Stimulated activated memory B cell treated with anti-CD40 and anti-IgM and Interleukin-4, amounts not matched to agents 10 μg/mL and 1 μg/mL and 100 μg/mL, for 72 hours (primary cell): Measurements from ENCODE around the gene DMXL1.
"Not testable (repeated sequence)": the region's sequence is repeated elsewhere in the genome, so short reads cannot be mapped to it uniquely, and the experiment has no call there.

Source experiments
- ATAC-seq: fragments of 150-1000 bp; cut with Tn5 transposase; 2 replicates; pipeline ENCODE4 v1.10.0; 2021
- H3K27ac Mint-ChIP-seq: one replicate; pipeline ENCODE4 v1.8.0; 2022; ENCODE audit warnings: mild to moderate bottlenecking, mixed read lengths
- H3K27me3 Mint-ChIP-seq: one replicate; pipeline ENCODE4 v1.8.0; 2022; ENCODE audit warnings: mixed read lengths
- H3K36me3 Mint-ChIP-seq: one replicate; pipeline ENCODE4 v1.8.0; 2022; ENCODE audit warnings: mixed read lengths
- H3K4me1 Mint-ChIP-seq: one replicate; pipeline ENCODE4 v1.8.0; 2022; ENCODE audit warnings: mixed read lengths
- H3K4me3 Mint-ChIP-seq: one replicate; pipeline ENCODE4 v1.8.0; 2022; ENCODE audit warnings: mild to moderate bottlenecking, moderate library complexity, mixed read lengths
- H3K9me3 Mint-ChIP-seq: one replicate; pipeline ENCODE4 v1.8.0; 2022; ENCODE audit warnings: mixed read lengths

The DMXL1 gene

DNA sequence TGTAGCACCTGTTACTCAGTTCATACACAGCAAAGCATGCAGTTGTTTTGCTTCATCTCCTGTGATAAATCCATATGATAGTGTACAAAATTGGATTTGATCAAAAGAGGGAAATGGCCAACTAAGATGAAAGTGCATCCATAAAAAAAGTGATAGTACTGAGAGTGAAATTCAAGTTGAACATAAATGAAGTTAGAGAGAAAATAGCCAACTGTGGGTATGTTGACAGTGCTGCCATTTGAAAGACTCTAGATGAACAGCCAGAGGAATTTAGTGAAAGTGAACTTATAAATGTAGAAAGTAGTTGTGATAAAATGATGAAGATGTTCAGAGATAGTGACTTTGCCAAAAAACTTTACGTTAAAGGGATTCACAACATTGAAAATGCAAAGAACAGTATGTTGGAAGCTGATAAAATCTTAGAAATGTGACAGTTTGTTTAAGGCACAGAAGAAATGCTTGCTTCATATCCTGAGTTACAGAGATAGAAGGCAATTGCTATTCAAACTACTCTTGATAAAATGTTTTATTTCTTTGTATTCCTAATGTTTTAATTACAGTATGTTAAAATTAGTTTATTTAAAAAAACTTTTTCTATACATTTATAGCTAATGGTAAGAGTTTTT lies 119.7 kb downstream of the DMXL1 start:
- Mint-ChIP-seq H3K27me3 (no peaks in the 10 kb centered on the region), H3K4me3 (no peak overlapping the region), H3K27ac (no peak overlapping the region), H3K36me3 (peaks cover 6% of the 10 kb centered on the region), H3K4me1 (peaks cover 14% of the 10 kb centered on the region), H3K9me3 (no peaks in the 10 kb centered on the region)
- no peak for ATAC-seq

DNA sequence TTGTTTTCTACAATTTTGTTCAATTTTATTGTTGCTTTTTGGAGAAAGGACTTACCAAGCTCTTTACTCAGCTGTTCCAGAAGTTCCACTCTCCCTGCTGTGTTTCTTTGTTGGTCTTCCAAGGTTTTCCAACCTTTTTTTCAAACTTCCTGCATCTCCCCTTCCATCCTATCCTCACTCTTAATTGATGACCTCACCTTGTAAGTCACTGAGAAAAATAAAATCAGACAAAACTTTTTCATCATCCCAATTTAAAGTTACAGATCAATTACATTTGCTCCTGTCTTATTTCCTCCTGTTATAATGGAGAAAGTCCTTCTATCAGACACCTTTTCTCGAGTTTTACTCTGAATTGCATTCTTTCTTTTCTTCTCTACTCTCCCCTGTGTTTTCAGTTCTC lies 121.1 kb downstream of the DMXL1 start:
- H3K27ac Mint-ChIP-seq = no peak overlapping the region
- no peaks in the 10 kb centered on the region for H3K9me3 Mint-ChIP-seq
- H3K4me3 Mint-ChIP-seq = no peak overlapping the region
- H3K27me3 Mint-ChIP-seq = no peaks in the 10 kb centered on the region
- ATAC-seq = no peak
- peaks cover 8% of the 10 kb centered on the region for H3K4me1 Mint-ChIP-seq
- H3K36me3 Mint-ChIP-seq = peaks cover 18% of the 10 kb centered on the region

DNA sequence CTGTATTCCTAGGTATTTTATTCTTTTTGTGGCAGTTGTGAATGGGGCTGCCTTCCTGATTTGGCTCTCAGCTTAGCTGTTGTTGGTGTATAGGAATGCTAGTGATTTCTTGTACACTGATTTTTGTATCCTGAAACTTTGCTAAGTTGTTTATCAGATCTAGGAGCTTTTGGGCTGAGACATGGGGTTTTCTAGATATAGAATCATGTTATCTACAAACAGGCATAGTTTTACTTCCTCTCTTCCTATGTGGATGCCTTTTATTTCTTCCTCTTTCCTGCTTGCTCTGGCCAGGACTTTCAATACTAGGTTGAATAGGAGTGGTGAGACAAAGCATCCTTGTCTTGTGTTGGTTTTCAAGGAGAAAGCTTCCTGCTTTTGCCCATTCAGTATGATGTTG lies 129.9 kb downstream of the DMXL1 start:
- H3K9me3 Mint-ChIP-seq = peaks cover 3% of the 10 kb centered on the region
- H3K36me3 Mint-ChIP-seq = peaks cover 76% of the 10 kb centered on the region
- no peak overlapping the region for H3K4me3 Mint-ChIP-seq
- H3K27ac Mint-ChIP-seq = peak overlapping the region; percentile 51
- peaks cover 28% of the 10 kb centered on the region for H3K4me1 Mint-ChIP-seq
- no peak for ATAC-seq
- H3K27me3 Mint-ChIP-seq = no peaks in the 10 kb centered on the region

DNA sequence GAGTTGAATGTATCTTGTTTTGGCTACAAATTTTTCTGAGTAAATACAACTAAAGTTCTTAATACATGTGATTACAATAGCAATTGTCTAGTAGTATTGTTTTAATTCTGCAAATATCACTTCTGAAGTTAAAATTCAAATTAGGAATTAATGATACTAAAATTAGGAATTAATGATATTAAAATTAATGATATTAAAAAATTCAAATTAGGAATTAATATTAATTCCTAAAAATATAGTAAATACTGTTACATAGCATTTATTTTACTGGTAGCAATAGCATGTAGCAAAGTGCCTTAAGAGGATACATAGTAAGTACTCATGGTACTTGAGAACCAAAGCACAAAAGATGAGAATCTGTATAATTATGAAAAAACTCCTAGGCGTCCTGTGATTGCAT lies 136.2 kb downstream of the DMXL1 start:
- Mint-ChIP-seq H3K27me3 (no peaks in the 10 kb centered on the region), H3K4me3 (no peak overlapping the region), H3K36me3 (peaks cover 41% of the 10 kb centered on the region), H3K4me1 (peaks cover 10% of the 10 kb centered on the region), H3K9me3 (no peaks in the 10 kb centered on the region), H3K27ac (no peak overlapping the region)
- ATAC-seq = no peak

DNA sequence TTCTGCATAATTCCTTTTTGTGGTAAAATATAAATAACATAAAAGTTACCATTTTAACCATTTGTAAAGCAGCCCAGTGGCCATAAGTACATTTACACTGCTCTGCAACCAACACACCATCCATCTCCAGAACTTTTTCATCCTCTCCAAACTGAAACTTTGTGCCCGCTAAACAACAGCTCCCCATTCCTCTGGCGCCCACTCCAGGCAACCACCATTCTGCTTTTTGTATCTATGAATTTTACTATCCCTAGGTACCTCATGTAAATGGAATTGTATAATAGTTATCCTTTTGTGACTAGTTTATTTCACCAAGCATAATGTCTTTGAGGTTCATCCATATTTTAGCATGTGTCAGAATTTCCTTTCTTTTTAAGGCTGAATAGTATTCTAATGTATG lies 141.1 kb downstream of the DMXL1 start:
- Mint-ChIP-seq H3K4me3 (no peak overlapping the region), H3K9me3 (no peaks in the 10 kb centered on the region), H3K27ac (no peak overlapping the region), H3K4me1 (peaks cover 11% of the 10 kb centered on the region), H3K36me3 (peaks cover 40% of the 10 kb centered on the region), H3K27me3 (no peaks in the 10 kb centered on the region)
- ATAC-seq = no peak

DNA sequence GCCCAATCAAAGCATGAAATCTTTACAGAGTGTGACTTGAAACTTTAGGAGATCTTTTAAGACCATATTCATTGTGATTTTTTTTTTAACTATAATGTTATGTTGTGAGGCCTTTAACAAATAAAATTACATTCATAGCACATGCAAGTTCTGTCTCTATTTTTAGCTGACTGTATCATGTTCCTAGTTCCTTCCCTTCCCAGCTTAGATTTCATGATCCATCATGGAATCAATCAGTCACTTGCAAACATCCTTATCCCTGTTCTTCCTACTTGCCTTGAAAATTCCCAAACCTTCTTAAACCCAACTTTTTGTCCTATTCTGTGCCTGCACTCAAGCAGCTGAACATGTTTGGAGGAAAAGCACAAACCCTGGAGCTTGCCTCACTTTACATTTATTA lies 141.8 kb downstream of the DMXL1 start:
- Mint-ChIP-seq H3K4me3 (no peak overlapping the region), H3K27ac (peak overlapping the region; percentile 31), H3K4me1 (peaks cover 11% of the 10 kb centered on the region), H3K36me3 (peaks cover 40% of the 10 kb centered on the region), H3K27me3 (no peaks in the 10 kb centered on the region), H3K9me3 (no peaks in the 10 kb centered on the region)
- ATAC-seq = no peak

DNA sequence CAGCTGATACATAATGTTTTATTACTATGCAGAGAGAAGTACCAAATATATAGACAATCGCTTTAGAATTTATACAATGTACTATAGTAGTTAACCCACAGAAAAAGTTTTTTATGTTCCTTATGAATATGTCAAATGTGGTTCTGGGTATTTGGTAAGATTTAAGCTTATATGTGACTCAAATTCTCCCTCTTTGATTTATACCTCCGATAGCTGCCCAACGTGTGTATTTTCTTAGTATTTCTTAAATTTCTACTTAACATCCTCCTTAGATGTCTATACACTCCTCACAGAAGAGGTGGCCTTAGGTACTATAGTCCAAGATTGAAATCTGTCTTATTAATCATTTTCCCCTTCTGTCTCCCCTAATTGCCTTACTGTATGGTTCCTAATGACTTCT lies 146.3 kb downstream of the DMXL1 start:
- H3K9me3 Mint-ChIP-seq = no peaks in the 10 kb centered on the region
- peaks cover 35% of the 10 kb centered on the region for H3K36me3 Mint-ChIP-seq
- H3K4me1 Mint-ChIP-seq = peaks cover 16% of the 10 kb centered on the region
- no peak for ATAC-seq
- H3K4me3 Mint-ChIP-seq = no peak overlapping the region
- no peaks in the 10 kb centered on the region for H3K27me3 Mint-ChIP-seq
- no peak overlapping the region for H3K27ac Mint-ChIP-seq

DNA sequence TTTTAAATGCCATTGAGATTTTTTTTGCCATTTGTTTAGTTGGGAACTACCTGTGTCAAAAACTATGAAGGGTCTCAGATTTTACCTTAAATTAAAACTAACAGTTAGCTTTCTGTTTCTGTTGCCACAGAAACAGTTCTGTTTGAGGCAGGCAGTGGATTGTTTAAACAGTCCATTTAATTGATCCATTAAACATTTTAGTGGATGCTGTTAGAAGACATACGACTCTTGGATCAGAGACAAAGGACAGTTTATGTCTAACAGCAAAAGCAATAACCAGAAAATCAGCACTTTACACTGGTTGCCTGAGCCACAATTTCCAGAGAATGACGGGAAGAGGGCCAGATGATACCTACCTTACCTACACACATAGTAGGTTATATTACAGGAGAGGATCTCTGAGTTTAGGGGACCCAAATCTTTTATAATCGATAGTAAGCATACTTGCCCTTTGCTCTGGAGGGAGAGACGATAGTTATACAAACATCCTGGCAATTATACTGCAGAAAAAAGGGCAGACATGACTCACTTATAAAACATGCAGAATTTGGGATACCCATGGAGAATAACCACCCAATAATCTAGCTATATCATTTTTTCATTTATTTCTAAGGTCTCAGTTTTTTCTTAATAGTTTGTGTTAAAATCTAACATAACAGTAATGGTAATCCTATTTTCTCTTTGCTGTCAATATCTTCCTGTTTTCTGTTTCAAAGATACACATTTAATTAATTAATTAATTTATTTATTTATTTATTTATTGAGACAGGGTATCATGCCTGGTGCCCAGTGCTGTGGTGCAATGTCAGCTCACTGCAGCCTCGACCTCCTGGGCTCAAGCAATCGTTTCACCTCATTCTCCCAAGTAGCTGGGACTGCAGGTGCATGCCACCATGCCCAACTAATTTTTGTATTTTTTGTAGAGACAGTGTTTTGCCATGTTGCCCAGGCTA lies 148.2 kb downstream of the DMXL1 start:
- peaks cover 33% of the 10 kb centered on the region for H3K36me3 Mint-ChIP-seq
- H3K9me3 Mint-ChIP-seq = no peaks in the 10 kb centered on the region
- no peaks in the 10 kb centered on the region for H3K27me3 Mint-ChIP-seq
- no peak overlapping the region for H3K27ac Mint-ChIP-seq
- H3K4me3 Mint-ChIP-seq = no peak overlapping the region
- H3K4me1 Mint-ChIP-seq = peaks cover 15% of the 10 kb centered on the region
- no peak for ATAC-seq

DNA sequence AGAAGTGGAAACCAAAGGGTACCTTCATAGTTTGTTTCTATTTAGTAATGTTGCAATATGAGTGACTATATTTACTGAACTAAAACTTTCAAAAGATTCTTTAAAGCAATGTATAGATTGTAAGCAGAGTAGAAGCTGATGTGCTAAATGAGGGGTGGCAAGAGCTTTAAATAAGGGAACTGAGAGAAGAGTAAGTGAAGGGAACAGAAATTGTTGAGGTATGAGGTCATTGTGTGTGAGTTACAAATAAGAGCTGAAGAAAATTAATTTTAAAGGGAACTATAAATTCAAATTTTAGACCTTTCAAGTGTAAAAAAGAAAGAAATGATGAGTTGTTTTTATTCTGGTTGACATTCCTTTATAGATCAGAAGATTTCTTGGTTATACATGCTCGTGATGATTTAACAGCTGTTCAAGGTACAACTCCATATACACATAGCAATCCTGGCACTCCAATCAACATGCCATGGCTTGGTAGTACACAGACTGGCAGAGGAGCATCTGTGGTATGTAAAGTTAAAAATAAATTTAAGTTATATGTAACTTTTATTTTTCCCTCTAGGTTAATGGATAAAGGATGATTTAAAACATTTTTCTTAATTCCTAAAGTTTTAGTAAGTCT lies 149.8 kb downstream of the DMXL1 start:
- Mint-ChIP-seq H3K4me3 (no peak overlapping the region), H3K4me1 (peaks cover 15% of the 10 kb centered on the region), H3K9me3 (no peaks in the 10 kb centered on the region), H3K36me3 (peaks cover 31% of the 10 kb centered on the region), H3K27me3 (no peaks in the 10 kb centered on the region), H3K27ac (no peak overlapping the region)
- peak; percentile 78 for ATAC-seq

DNA sequence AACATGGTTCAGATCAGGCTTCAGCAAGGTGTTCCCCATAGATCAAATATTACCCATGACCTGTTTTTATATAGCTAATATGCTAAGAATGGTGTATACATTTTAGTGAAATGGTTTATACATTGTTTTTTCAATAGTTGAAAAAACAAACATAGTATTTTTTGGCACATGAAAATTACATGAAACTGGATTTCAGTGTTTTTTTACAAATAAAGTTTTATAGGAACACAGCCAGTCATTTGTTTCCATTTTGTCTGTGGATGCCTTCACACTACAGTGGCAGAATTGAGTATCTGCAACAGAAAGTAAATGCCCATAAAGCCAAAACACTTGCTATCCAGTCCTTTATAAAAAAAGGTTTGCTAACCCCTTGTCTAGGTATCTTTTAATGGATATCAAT lies 150.4 kb downstream of the DMXL1 start:
- no peak for ATAC-seq
- H3K9me3 Mint-ChIP-seq = no peaks in the 10 kb centered on the region
- no peak overlapping the region for H3K27ac Mint-ChIP-seq

DNA sequence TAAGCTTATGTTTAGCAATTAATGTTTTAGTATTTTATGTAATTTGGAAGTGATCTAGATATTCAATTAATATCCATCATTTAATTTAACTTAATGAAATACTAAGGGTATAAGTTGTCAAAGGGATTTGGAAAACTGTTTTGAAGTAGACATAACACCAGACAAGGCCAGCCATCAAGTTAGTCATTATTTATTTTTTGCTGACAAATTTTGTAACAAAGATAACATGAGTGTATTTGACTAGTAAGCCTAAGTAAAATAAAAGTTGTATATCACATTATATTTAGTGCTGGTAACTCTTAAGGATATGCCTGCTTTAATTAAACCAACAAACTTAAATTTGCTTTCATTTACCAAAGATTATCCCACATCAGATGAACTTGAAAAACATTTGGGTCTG lies 159.1 kb downstream of the DMXL1 start:
- Mint-ChIP-seq H3K36me3 (peaks cover 23% of the 10 kb centered on the region), H3K4me3 (no peak overlapping the region)

More for the DNA sequence above, 150.4 kb downstream of the DMXL1 start:
- Mint-ChIP-seq H3K27me3 (no peaks in the 10 kb centered on the region), H3K4me3 (no peak overlapping the region), H3K36me3 (peaks cover 31% of the 10 kb centered on the region), H3K4me1 (peaks cover 15% of the 10 kb centered on the region)

DNA sequence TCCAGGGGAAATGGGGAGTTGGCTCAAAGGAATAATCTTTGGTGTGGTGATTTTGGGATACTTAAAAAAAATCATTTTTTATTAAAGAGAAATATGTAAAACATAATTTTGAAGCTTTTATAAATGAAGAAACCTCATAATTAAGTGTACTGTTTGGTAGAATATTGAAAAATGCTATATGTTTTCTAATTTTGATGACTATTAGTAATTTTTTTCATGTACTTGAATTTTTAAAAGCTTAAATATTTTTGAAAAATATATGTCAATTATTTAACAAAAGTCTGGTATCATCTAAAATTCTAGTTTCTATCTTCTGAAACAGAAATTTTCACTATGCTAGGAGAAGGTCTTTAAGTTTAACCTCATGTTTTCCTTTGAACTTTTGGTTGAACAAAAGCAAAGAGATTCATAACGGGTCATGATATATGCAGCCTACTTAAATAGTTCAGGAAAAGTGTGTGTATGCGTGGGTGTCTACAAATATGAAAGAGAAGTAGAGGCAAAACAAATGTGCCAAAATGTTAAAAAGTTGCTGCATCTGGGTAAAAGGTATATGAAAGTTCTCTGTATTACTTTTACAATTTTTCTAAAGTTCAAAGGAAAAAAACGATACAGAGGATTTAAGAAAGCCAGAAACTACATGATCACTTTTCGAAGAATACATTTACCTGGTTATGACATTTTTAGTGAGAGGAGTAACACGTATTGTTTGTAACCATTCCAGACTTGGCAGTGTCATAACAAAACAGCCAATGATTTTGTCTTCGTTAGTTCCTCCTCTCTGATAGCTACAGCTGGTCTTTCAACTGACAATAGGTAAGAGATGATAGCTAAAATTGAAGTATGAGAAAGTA lies 167.6 kb downstream of the DMXL1 start:
- Mint-ChIP-seq H3K27me3 (no peaks in the 10 kb centered on the region), H3K9me3 (no peaks in the 10 kb centered on the region), H3K4me3 (no peak overlapping the region), H3K36me3 (peaks cover 31% of the 10 kb centered on the region), H3K4me1 (no peaks in the 10 kb centered on the region), H3K27ac (no peak overlapping the region)
- ATAC-seq = no peak

More for the DNA sequence above, 159.1 kb downstream of the DMXL1 start:
- no peak for ATAC-seq
- H3K27ac Mint-ChIP-seq = no peak overlapping the region
- no peaks in the 10 kb centered on the region for H3K9me3 Mint-ChIP-seq
- no peaks in the 10 kb centered on the region for H3K4me1 Mint-ChIP-seq
- no peaks in the 10 kb centered on the region for H3K27me3 Mint-ChIP-seq

DNA sequence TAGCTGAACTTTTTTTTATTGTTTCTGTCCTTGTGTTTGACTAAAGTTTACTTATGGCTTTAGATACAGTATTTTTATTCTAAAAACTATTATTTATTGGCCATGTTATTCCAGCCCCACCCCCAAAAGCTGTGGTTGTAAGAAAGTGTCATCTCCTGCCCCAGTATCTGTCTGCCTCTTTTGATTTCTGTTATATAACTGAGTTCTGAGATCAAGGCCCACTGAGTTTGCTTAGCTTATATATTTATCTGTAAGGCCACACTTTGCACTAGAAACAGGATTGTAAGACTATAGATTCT lies 168.2 kb downstream of the DMXL1 start:
- no peak overlapping the region for H3K27ac Mint-ChIP-seq
- no peak overlapping the region for H3K4me3 Mint-ChIP-seq
- H3K36me3 Mint-ChIP-seq = peaks cover 32% of the 10 kb centered on the region
- no peak for ATAC-seq
- H3K9me3 Mint-ChIP-seq = no peaks in the 10 kb centered on the region
- no peaks in the 10 kb centered on the region for H3K4me1 Mint-ChIP-seq
- H3K27me3 Mint-ChIP-seq = no peaks in the 10 kb centered on the region

DNA sequence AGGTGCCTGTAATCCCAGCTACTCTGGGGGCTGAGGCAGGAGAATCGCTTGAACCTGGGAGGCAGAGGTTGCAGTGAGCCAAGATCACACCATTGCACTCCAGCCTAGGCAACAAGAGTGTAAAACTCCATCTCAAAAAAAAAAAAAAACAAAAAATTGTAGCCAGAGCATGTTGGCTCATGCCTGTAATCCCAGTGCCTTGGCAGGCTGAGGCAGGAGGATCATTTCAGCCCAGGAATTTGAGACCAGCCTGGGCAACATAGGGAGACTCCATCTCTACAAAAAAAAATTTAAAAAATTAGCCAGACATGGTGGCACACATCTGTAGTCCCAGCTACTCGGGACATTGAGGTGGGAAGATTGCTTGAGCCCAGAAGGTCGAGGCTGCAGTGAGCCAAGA lies 168.9 kb downstream of the DMXL1 start:
- not testable (repeated sequence) for H3K27ac Mint-ChIP-seq, H3K4me1 Mint-ChIP-seq, H3K27me3 Mint-ChIP-seq, H3K4me3 Mint-ChIP-seq, H3K9me3 Mint-ChIP-seq, ATAC-seq
- peaks cover 24% of the 10 kb centered on the region for H3K36me3 Mint-ChIP-seq

DNA sequence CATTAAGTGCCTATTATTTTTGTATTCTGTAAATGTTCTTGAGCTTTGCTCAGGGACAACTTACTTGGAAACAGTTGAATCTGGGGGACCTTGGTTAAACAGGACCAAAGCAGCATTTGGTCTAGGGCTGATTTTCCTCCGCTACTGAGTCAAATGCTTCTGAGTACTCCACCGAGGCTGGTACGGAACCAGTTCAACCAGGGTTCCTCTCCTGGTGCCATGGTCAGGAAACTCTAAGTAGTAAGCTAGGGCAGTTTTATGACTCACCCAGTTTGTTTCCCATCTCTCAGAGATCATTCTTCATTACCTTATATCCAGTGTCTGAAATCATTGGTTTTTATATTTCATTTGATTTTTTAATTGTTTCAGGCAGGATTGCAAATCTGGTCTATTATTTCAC lies 173.0 kb downstream of the DMXL1 start:
- no peak overlapping the region for H3K27ac Mint-ChIP-seq
- peaks cover 25% of the 10 kb centered on the region for H3K36me3 Mint-ChIP-seq
- H3K9me3 Mint-ChIP-seq = no peaks in the 10 kb centered on the region
- no peak overlapping the region for H3K4me3 Mint-ChIP-seq
- ATAC-seq = no peak
- H3K4me1 Mint-ChIP-seq = no peaks in the 10 kb centered on the region
- no peaks in the 10 kb centered on the region for H3K27me3 Mint-ChIP-seq
